Gastroesophageal sphincter (tissue), 4 donors: Measurements from ENCODE around the gene RNF168. TPM values are rescaled to one million over a fixed set of nuclear protein-coding genes. Genes with fewer than 3 reads are reported as not detected.
A peak's percentile ranks its signal among the peaks of the same experiment; 100 is the strongest.
"Not testable (repeated sequence)": the region's sequence is repeated elsewhere in the genome, so short reads cannot be mapped to it uniquely, and the experiment has no call there.

ENCODE experiments used
- ATAC-seq: fragments of 150-250 bp; one replicate; pipeline ENCODE4 v1.9.1; 2016; ENCODE audit warnings: mild to moderate bottlenecking, moderate library complexity
- H3K27ac ChIP-seq, 4 donors: fragments of 200-600 bp; sonication (generic) in 3 of 4; 1 replicate in 3 of 4; 2 replicates in 1 of 4; pipeline ENCODE4 v1.5.1; 2016 to 2019
- H3K27me3 ChIP-seq: fragments of 200-600 bp; sonication (generic); one replicate; pipeline ENCODE4 v1.5.1; 2019
- H3K36me3 ChIP-seq, 2 donors: fragments of 200-600 bp; sonication (generic); one replicate each; pipeline ENCODE4 v1.5.1; 2019; ENCODE audit warnings: control low read depth in 1 of 2
- H3K4me1 ChIP-seq, 3 donors: fragments of 200-600 bp; sonication (generic); 1 replicate in 2 of 3; 2 replicates in 1 of 3; pipeline ENCODE4 v1.5.1; 2016 to 2019; ENCODE audit warnings: control low read depth in 2 of 3
- H3K4me3 ChIP-seq, 2 donors: fragments of 200-600 bp; sonication (generic); one replicate each; pipeline ENCODE4 v1.5.1; 2019; ENCODE audit warnings: mild to moderate bottlenecking in 1 of 2, moderate library complexity in 1 of 2
- H3K9me3 ChIP-seq, 3 donors: fragments of 200-600 bp; sonication (generic); one replicate each; pipeline ENCODE4 v1.5.1; 2017 to 2019; ENCODE audit warnings: control low read depth in 2 of 3
- CTCF ChIP-seq, 4 experiments: fragments of 200-600 bp in 2 of 4; fragments of 450-650 bp in 2 of 4; sonication (generic) in 1 of 4; IDR thresholded peaks; one replicate each; pipeline ENCODE4 v1.5.1; 2017 to 2019; ENCODE audit warnings: antibody characterized with exemption in 4 of 4, mild to moderate bottlenecking in 2 of 4, moderate library complexity in 2 of 4
- EP300 ChIP-seq: sonication (generic); formaldehyde crosslinking; IDR thresholded peaks from one replicate; pipeline ENCODE4 v1.6.1; 2017; ENCODE audit warnings: antibody characterized with exemption, mild to moderate bottlenecking
- POLR2A ChIP-seq, 2 donors: fragments of 450-650 bp; IDR thresholded peaks; one replicate each; pipeline ENCODE4 v1.6.1; 2017; ENCODE audit warnings: antibody characterized with exemption in 2 of 2, mild to moderate bottlenecking in 2 of 2, moderate library complexity in 1 of 2
- POLR2AphosphoS5 ChIP-seq: sonication (generic); formaldehyde crosslinking; IDR thresholded peaks from one replicate; pipeline ENCODE4 v1.6.1; 2017; ENCODE audit warnings: antibody characterized with exemption
- WGBS, 2 donors: methylation state at CpG; one replicate each; pipeline ENCODE4 v1.1.5; 2018; ENCODE audit warnings: low coverage in 1 of 2; 5-methylcytosine and 5-hydroxymethylcytosine counted together
- total RNA-seq, 4 donors: library from RNA; depleted of rRNA; stranded (reverse); fragments of >200 nt; gene quantifications; one replicate each; pipeline ENCODE4 v1.1.0, GENCODE V29; 2016

The RNF168 gene
- total RNA-seq, 4 donors from 2014 or later: 19.4 to 26.0 (median 23.7) TPM

- no peak for TF ChIP-seq POLR2A (IDR thresholded peaks at IDR 0.05)
- H3K27me3 ChIP-seq: no peaks in the 10 kb centered on the region
- no peaks in the 10 kb centered on the region for H3K9me3 ChIP-seq
- no peaks in the 10 kb centered on the region for H3K4me1 ChIP-seq
- no peak for ATAC-seq
- no peak overlapping the region for H3K4me3 ChIP-seq
- peaks cover 0 to 28% of the 10 kb centered on the region in 2 donors for H3K36me3 ChIP-seq
- no peak overlapping the region for H3K27ac ChIP-seq
- WGBS, 2 donors: 90 to 95% methylated on average over 4 to 5 of the region's 6 CpGs
Measured at GRCh38 chr3:196454935-196455334, 48.6 kb downstream of the RNF168 start.

- H3K4me3 ChIP-seq, H3K36me3 ChIP-seq, H3K27me3 ChIP-seq, H3K4me1 ChIP-seq, H3K9me3 ChIP-seq, H3K27ac ChIP-seq, ATAC-seq: not testable (repeated sequence)
- 71 to 82% methylated on average over 1 to 7 of the region's 7 CpGs for WGBS, 2 donors
Measured at GRCh38 chr3:196445391-196445790, 58.2 kb downstream of the RNF168 start.

GRCh38 chr3:196444500-196444894, 59.1 kb downstream of the RNF168 start:
- TF ChIP-seq CTCF (IDR thresholded peaks at IDR 0.05): no peak
- no peak for TF ChIP-seq POLR2AphosphoS5
- TF ChIP-seq EP300: no peak
- no peak for TF ChIP-seq POLR2A (IDR thresholded peaks at IDR 0.05)
- WGBS, 2 donors: 55 to 57% methylated on average over 1 to 2 of the region's 2 CpGs
- Histone ChIP-seq H3K36me3 (no peaks in the 10 kb centered on the region), H3K4me1 (no peaks in the 10 kb centered on the region), H3K27me3 (no peaks in the 10 kb centered on the region), H3K9me3 (no peaks in the 10 kb centered on the region), H3K4me3 (no peak overlapping the region), H3K27ac (no peak overlapping the region)
- no peak for ATAC-seq

- no peak overlapping the region for H3K4me3 ChIP-seq
- no peaks in the 10 kb centered on the region for H3K4me1 ChIP-seq
- no peak overlapping the region for H3K27ac ChIP-seq
- 53 to 65% methylated on average over 3 of the region's 3 CpGs for WGBS, 2 donors
- H3K36me3 ChIP-seq: no peaks in the 10 kb centered on the region
- no peaks in the 10 kb centered on the region for H3K9me3 ChIP-seq
- no peaks in the 10 kb centered on the region for H3K27me3 ChIP-seq
- ATAC-seq: no peak
- no peak for TF ChIP-seq POLR2AphosphoS5
- no peak for TF ChIP-seq CTCF (IDR thresholded peaks at IDR 0.05)
- no peak for TF ChIP-seq POLR2A (IDR thresholded peaks at IDR 0.05)
- TF ChIP-seq EP300: no peak
Measured at GRCh38 chr3:196440696-196441095, 62.9 kb downstream of the RNF168 start.

- ATAC-seq: peak; percentile 70
- no peaks in the 10 kb centered on the region for H3K36me3 ChIP-seq
- WGBS, 2 donors: 50 to 68% methylated on average over 1 to 6 of the region's 6 CpGs
- TF ChIP-seq POLR2A (IDR thresholded peaks at IDR 0.05) (no peak), CTCF (IDR thresholded peaks at IDR 0.05) (no peak), POLR2AphosphoS5 (no peak), EP300 (no peak)
- no peaks in the 10 kb centered on the region for H3K4me1 ChIP-seq
- no peak overlapping the region for H3K4me3 ChIP-seq
- no peak overlapping the region for H3K27ac ChIP-seq
- H3K9me3 ChIP-seq: no peaks in the 10 kb centered on the region
- H3K27me3 ChIP-seq: no peaks in the 10 kb centered on the region
Measured at GRCh38 chr3:196440041-196440537, 63.5 kb downstream of the RNF168 start.

GRCh38 chr3:196432137-196432879, 71.3 kb downstream of the RNF168 start, which contains the start of gene UBXN7:
TSS of gene UBXN7 (minus strand) at chr3:196432427. CDS start at chr3:196432399, 28 bp downstream.
- TF ChIP-seq POLR2AphosphoS5 (peak; percentile 65), POLR2A (IDR thresholded peaks at IDR 0.05) (peak; percentile 50 to 51), CTCF (IDR thresholded peaks at IDR 0.05) (no peak), EP300 (no peak)
- H3K4me3 ChIP-seq: peak within 1 kb of the TSS; percentile 82 to 97
- H3K4me1 ChIP-seq: peaks cover 0 to 44% (median 7%) of the 10 kb centered on the region in 3 donors
- 0% methylated on average over 16 of the region's 67 CpGs for WGBS, 2 donors
- H3K27ac ChIP-seq: peak within 1 kb of the TSS; percentile 83 to 98 (median 93)
- H3K36me3 ChIP-seq: peaks cover 0 to 7% of the 10 kb centered on the region in 2 donors
- no peaks in the 10 kb centered on the region for H3K9me3 ChIP-seq
- no peaks in the 10 kb centered on the region for H3K27me3 ChIP-seq
- peak; percentile 98 for ATAC-seq
